ENCODE results near the gene RAD17. TPM values are rescaled to one million over a fixed set of nuclear protein-coding genes. Genes with fewer than 3 reads are reported as not detected.
A peak's percentile ranks its signal among the peaks of the same experiment; 100 is the strongest.
"Not testable (repeated sequence)": the region's sequence is repeated elsewhere in the genome, so short reads cannot be mapped to it uniquely, and the experiment has no call there.

Gene RAD17, protein sequence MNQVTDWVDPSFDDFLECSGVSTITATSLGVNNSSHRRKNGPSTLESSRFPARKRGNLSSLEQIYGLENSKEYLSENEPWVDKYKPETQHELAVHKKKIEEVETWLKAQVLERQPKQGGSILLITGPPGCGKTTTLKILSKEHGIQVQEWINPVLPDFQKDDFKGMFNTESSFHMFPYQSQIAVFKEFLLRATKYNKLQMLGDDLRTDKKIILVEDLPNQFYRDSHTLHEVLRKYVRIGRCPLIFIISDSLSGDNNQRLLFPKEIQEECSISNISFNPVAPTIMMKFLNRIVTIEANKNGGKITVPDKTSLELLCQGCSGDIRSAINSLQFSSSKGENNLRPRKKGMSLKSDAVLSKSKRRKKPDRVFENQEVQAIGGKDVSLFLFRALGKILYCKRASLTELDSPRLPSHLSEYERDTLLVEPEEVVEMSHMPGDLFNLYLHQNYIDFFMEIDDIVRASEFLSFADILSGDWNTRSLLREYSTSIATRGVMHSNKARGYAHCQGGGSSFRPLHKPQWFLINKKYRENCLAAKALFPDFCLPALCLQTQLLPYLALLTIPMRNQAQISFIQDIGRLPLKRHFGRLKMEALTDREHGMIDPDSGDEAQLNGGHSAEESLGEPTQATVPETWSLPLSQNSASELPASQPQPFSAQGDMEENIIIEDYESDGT
- 37.5 TPM for total RNA-seq (ENCODE audit: unreplicated experiment)
- long read RNA-seq, partial matches to known transcripts: 3 of 8 reads
- long read RNA-seq, other reads (novel, unspliced or antisense): 2 of 8 reads

DNA sequence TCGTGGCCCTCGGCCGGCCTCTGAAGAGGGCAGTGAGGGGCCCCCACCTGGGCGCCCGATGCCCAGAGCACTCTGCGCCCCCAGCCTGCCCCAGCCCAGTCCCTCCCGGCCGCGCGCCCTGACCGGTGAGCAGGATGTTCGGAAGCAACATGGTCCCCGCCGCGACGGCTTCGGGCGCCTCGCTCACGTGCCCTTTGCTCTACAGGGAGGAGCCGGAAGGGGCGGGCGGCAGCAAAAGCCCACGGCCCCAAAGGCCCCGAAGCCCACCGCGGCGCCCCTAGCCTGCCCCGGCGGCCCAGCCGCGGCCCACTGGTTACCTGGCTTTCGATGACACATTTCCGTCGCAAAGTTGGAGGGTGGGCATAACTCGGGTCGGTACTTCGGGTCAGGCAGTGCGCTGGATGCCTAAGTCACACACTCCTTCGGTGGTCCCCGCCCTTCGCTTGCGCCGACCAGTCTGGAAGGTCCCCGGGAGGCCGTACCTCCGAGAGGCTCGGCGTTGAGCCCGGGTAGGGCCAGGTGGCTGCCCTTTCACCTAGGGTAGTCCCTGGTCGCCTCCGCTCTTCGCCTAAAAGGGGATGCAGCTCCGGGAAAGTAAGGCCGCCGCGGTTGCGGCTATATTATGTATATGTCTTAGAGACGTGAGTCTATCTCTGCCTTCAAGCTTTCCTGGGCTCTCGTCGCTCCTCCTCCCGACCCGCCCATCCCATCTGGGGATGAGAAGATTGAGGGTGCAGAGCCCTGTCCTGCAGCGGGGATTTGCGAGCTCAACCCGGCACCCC lies at the start of gene RAD17, which contains the start of the genes AK6 and TAF9:
Gene RAD17 (plus strand): TSS at position 479 of the 782 bp plus-strand sequence. CDS start 2,391 bp downstream, outside the sequence.
Gene AK6 (minus strand): TSS at position 181 of the 782 bp plus-strand sequence. CDS start 30 bp downstream, at position 151.
Gene TAF9 (minus strand): TSS at position 181 of the 782 bp plus-strand sequence. CDS start 3,783 bp downstream, outside the sequence.
- TF ChIP-seq, protein P1, sequence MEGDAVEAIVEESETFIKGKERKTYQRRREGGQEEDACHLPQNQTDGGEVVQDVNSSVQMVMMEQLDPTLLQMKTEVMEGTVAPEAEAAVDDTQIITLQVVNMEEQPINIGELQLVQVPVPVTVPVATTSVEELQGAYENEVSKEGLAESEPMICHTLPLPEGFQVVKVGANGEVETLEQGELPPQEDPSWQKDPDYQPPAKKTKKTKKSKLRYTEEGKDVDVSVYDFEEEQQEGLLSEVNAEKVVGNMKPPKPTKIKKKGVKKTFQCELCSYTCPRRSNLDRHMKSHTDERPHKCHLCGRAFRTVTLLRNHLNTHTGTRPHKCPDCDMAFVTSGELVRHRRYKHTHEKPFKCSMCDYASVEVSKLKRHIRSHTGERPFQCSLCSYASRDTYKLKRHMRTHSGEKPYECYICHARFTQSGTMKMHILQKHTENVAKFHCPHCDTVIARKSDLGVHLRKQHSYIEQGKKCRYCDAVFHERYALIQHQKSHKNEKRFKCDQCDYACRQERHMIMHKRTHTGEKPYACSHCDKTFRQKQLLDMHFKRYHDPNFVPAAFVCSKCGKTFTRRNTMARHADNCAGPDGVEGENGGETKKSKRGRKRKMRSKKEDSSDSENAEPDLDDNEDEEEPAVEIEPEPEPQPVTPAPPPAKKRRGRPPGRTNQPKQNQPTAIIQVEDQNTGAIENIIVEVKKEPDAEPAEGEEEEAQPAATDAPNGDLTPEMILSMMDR (IDR thresholded peaks at IDR 0.05; ENCODE audit: partially characterized antibody, unreplicated experiment): no peak
- Mint-ChIP-seq H3K4me3 (ENCODE audit: unreplicated experiment) (peak within 1 kb of the TSS; percentile 97), H3K4me1 (ENCODE audit: low read depth, unreplicated experiment) (peaks cover 5% of the 10 kb centered on the region)

DNA sequence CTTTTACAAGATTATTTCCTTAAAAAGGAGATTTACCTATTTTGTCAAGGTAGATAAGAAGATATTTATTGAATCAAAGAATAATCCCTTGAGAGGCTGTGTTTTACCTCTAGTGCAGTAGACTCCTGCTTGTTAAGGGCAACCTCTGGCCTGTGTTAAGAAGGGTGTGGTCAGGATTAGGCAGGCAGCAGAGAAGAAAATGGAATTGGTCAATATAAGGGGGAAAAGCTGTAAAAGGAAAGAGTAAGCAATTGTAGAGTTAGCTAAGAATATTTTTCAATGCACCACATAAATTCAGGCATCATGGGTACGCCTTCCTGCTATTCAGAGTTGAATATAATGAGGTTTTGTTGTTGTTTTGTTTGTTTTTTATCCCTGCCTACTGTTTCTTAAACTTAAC lies 43.3 kb upstream of the RAD17 start:
- no peaks in the 10 kb centered on the region for H3K36me3 Mint-ChIP-seq (ENCODE audit: unreplicated experiment)
- no peak overlapping the region for H3K4me3 Mint-ChIP-seq (ENCODE audit: unreplicated experiment)
- DNase-seq: no peak
- no peak overlapping the region for H3K27ac Mint-ChIP-seq (ENCODE audit: unreplicated experiment)
- no peaks in the 10 kb centered on the region for H3K9me3 Mint-ChIP-seq (ENCODE audit: unreplicated experiment)
- TF ChIP-seq, protein P1 (IDR thresholded peaks at IDR 0.05; ENCODE audit: partially characterized antibody, unreplicated experiment): no peak
- no peaks in the 10 kb centered on the region for H3K4me1 Mint-ChIP-seq (ENCODE audit: low read depth, unreplicated experiment)
- H3K27me3 Mint-ChIP-seq (ENCODE audit: unreplicated experiment): no peaks in the 10 kb centered on the region

More for the DNA sequence above, at the start of gene RAD17, which contains the start of the genes AK6 and TAF9:
- peak; percentile 92 for DNase-seq
- Mint-ChIP-seq H3K27ac (ENCODE audit: unreplicated experiment) (peak within 1 kb of the TSS; percentile 96), H3K36me3 (ENCODE audit: unreplicated experiment) (peaks cover 3% of the 10 kb centered on the region), H3K27me3 (ENCODE audit: unreplicated experiment) (peaks cover 2% of the 10 kb centered on the region), H3K9me3 (ENCODE audit: unreplicated experiment) (peaks cover 5% of the 10 kb centered on the region)

DNA sequence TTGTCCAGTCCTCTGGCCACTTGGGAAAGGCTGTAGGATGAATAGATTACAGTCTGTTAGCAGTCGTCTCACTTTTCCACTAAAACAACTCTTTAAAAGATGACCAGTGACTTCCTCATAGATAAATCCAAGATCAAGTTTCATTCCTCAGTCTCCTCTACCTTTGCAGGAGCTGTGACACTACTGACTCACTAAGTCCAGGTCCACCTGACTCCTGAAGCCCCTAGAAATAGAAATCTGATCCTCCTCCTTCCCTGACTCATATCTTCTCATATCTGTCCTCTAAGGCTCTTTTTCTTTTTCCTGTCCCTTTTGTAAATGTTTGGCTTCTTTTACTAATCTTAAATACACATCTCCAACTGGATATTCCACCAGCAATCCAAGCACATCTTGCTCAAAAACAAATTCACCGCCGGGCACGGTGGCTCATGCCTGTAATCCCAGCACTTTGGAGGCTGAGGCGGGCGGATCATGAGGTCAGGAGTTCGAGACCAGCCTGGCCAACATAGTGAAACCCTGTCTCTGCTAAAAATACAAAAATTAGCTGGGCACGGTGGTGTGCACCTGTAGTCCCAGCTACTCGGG lies 39.6 kb upstream of the RAD17 start:
- no peak for DNase-seq
- H3K4me1 Mint-ChIP-seq (ENCODE audit: low read depth, unreplicated experiment): no peaks in the 10 kb centered on the region
- no peaks in the 10 kb centered on the region for H3K36me3 Mint-ChIP-seq (ENCODE audit: unreplicated experiment)
- H3K27me3 Mint-ChIP-seq (ENCODE audit: unreplicated experiment): no peaks in the 10 kb centered on the region
- H3K4me3 Mint-ChIP-seq (ENCODE audit: unreplicated experiment): no peak overlapping the region
- no peak overlapping the region for H3K27ac Mint-ChIP-seq (ENCODE audit: unreplicated experiment)
- H3K9me3 Mint-ChIP-seq (ENCODE audit: unreplicated experiment): no peaks in the 10 kb centered on the region
- TF ChIP-seq, protein P1 (IDR thresholded peaks at IDR 0.05; ENCODE audit: partially characterized antibody, unreplicated experiment): no peak

DNA sequence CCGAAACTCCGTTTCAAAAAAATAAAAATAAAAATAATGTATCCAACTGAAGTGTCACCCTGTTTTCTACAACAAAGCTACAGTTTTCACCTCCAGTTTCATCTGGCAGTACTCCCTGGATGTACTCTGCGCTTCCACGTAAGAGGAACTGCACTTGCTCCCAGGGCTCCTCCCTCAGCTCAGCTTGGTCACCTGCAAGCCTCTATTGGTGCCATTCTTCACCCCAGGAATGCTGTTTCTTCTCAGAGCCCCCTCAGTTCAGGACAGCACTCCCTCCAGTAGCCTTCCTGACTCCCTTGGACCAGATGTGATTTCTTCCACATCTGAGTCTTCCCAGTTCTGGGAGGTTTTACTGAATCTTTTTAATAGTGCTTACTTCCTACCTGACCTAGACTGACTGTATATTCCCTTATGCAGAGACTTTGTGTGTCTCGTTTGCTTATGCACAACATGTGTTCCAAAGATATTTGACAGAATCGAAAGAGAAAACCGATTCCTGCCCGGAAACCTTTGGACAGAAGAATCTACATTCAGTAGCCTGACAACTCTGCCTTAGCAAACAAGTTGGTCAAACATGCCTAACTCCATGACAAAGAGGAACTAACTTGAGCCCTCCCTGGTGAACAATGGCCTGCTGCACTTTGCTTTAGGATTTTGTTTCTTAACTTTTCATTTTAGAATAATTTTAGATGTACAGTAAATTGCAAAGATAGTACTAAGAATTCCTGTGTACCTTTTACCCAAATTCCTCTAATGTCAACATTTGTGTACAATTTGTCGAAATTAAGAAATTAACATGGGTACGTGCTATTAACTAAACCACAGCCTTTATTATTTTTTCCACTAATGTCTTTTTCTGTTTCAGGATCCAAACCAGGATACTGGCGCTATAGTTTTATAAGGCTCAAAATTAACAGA lies 37.8 kb upstream of the RAD17 start:
- no peaks in the 10 kb centered on the region for H3K4me1 Mint-ChIP-seq (ENCODE audit: low read depth, unreplicated experiment)
- H3K36me3 Mint-ChIP-seq (ENCODE audit: unreplicated experiment): no peaks in the 10 kb centered on the region
- H3K27me3 Mint-ChIP-seq (ENCODE audit: unreplicated experiment): peaks cover 2% of the 10 kb centered on the region
- TF ChIP-seq, protein P1 (IDR thresholded peaks at IDR 0.05; ENCODE audit: partially characterized antibody, unreplicated experiment): no peak
- no peak overlapping the region for H3K27ac Mint-ChIP-seq (ENCODE audit: unreplicated experiment)
- H3K9me3 Mint-ChIP-seq (ENCODE audit: unreplicated experiment): no peaks in the 10 kb centered on the region
- DNase-seq: no peak
- H3K4me3 Mint-ChIP-seq (ENCODE audit: unreplicated experiment): peak overlapping the region; percentile 84

DNA sequence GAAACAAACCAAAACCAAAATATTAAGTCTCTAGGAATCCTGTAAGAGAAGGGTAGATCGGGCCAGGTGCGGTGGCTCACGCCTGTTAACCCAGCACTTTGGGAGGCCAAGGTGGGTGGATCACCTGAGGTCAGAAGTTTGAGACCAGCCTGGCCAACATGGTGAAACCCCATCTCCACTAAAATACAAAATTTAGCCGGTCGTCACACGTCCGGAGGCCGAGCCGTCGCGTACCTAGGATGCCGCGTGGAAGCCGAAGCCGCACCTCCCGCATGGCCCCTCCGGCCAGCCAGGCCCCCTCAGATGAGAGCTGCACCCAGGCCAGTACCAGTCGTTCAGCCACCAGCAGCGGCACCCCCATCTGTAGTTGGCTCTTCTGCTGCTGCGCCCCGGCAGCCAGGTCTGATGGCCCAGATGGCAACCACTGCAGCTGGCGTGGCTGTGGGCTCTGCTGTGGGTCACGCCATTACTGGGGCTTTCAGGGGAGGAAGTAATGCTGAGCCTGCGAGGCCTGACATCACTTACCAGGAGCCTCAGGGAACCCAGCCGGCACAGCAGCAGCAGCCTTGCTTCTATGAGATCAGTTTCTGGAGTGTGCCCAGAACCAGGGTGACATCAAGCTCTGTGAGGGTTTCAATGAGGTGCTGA lies 35.8 kb upstream of the RAD17 start:
- H3K27me3 Mint-ChIP-seq (ENCODE audit: unreplicated experiment); H3K9me3 Mint-ChIP-seq (ENCODE audit: unreplicated experiment): not testable (repeated sequence)

More for the DNA sequence above, 35.8 kb upstream of the RAD17 start:
- H3K36me3 Mint-ChIP-seq (ENCODE audit: unreplicated experiment); H3K27ac Mint-ChIP-seq (ENCODE audit: unreplicated experiment); H3K4me1 Mint-ChIP-seq (ENCODE audit: low read depth, unreplicated experiment); DNase-seq; H3K4me3 Mint-ChIP-seq (ENCODE audit: unreplicated experiment): not testable (repeated sequence)
